ENCODE measurements around the gene ZNF599. TPM values are rescaled to one million over a fixed set of nuclear protein-coding genes. Genes with fewer than 3 reads are reported as not detected.
A peak's percentile ranks its signal among the peaks of the same experiment; 100 is the strongest.

The ZNF599 gene
- total and polyA plus RNA-seq, 2 of the 13 experiments (the other 11 are each of a cell fraction or from before 2014, with no cell fraction given): 5.8 to 7.3 TPM

DNA sequence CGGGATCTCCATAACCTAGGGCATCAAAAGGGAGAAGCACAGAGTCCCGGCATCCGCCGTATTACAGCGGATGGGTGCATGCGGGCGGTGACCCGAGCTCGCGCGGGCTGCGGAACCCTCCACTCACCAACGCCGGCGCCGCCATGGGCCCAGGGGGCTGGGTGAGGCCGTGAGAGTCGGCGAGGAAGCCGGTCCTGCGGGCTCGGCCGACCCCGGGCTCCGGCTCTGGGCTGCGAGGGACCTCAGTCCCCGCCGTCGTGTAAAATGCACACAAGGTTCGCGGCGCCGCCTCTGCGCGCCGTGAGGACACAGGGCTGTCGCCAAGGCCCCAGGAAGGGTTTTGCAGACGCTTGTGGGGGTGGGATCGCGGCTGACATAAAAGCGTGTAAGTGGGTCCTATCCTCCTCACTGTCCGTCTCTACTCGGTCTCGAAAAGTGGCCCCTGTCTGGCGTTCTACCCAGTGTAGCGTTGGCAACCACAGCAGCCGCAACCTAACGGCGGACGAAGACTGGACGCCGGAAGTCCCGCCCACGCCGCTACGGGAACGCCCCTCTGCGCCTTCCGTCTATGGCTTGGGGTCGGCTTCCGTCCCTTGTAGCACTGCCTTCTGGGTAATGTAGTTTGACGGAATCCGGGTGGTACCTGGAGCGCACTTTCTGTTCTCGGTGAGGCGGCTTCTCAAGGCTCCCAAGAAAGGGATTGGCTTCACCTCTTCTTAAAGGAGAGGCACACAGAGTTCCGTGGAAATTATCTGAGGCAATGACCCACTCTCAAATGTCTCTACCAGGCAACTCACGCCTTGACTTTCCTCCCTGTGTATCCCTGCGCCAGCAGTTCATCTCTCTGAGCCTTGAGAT lies at the start of gene ZNF599 (continued):
- TF ChIP-seq, protein P1, sequence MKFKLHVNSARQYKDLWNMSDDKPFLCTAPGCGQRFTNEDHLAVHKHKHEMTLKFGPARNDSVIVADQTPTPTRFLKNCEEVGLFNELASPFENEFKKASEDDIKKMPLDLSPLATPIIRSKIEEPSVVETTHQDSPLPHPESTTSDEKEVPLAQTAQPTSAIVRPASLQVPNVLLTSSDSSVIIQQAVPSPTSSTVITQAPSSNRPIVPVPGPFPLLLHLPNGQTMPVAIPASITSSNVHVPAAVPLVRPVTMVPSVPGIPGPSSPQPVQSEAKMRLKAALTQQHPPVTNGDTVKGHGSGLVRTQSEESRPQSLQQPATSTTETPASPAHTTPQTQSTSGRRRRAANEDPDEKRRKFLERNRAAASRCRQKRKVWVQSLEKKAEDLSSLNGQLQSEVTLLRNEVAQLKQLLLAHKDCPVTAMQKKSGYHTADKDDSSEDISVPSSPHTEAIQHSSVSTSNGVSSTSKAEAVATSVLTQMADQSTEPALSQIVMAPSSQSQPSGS (CRISPR knock-in tag; IDR thresholded peaks at IDR 0.05): no peak
- TF ChIP-seq NFKB2 (CRISPR knock-in tag; IDR thresholded peaks at IDR 0.05; ENCODE audit: borderline replicate concordance): 0 out of 2 replicates have a peak, but pooled peaks have one; percentile 25
- peak; percentile 57; the same call in 1 of the 2 replicates for TF ChIP-seq TFDP2 (CRISPR knock-in tag; IDR thresholded peaks at IDR 0.05)
- no peak for TF ChIP-seq ZNF234 (CRISPR knock-in tag; conservative IDR thresholded peaks at IDR 0.05)
- TF ChIP-seq POLR2AphosphoS5 (IDR thresholded peaks at IDR 0.05; ENCODE audit: low read depth, low read length): peak; percentile 87
- peak; percentile 66; the same call in 1 of the 2 replicates for TF ChIP-seq MIER3 (CRISPR knock-in tag; IDR thresholded peaks at IDR 0.05; ENCODE audit: borderline replicate concordance)
- no peak for TF ChIP-seq ZNF674 (CRISPR knock-in tag; IDR thresholded peaks at IDR 0.05; ENCODE audit: low read depth)
- 0 out of 2 replicates have a peak, but pooled peaks have one; percentile 38 for TF ChIP-seq ZNF331 (CRISPR knock-in tag; IDR thresholded peaks at IDR 0.05)
- TF ChIP-seq HNF4G (IDR thresholded peaks at IDR 0.05; ENCODE audit: borderline replicate concordance, low read depth, low read length): no peak
- no peak for TF ChIP-seq HNF4G (CRISPR knock-in tag; IDR thresholded peaks at IDR 0.05; ENCODE audit: borderline replicate concordance, low read depth)
- TF ChIP-seq TBX3 (IDR thresholded peaks at IDR 0.05; ENCODE audit: borderline replicate concordance): no peak
- TF ChIP-seq ZNF280D (CRISPR knock-in tag; IDR thresholded peaks at IDR 0.05): no peak
- no peak for TF ChIP-seq TCF12 (IDR thresholded peaks at IDR 0.05)
- TF ChIP-seq TCF12 (CRISPR knock-in tag; IDR thresholded peaks at IDR 0.05): peak; percentile 48; the same call in 1 of the 2 replicates
- 0 out of 2 replicates have a peak, but pooled peaks have one; percentile 53 for TF ChIP-seq ZNF275 (CRISPR knock-in tag; IDR thresholded peaks at IDR 0.05; ENCODE audit: borderline replicate concordance)
- TF ChIP-seq EEA1 (CRISPR knock-in tag; IDR thresholded peaks at IDR 0.05; ENCODE audit: borderline replicate concordance): 0 out of 2 replicates have a peak, but pooled peaks have one; percentile 50
- no peak for TF ChIP-seq HMGA1 (CRISPR knock-in tag; conservative IDR thresholded peaks at IDR 0.05)
- TF ChIP-seq EP300 (IDR thresholded peaks at IDR 0.05; ENCODE audit: low read depth in 2 of 2, low read length in 2 of 2): no peak
- TF ChIP-seq EP300 (CRISPR knock-in tag; IDR thresholded peaks at IDR 0.05; ENCODE audit: borderline replicate concordance): no peak
- no peak for TF ChIP-seq ZMYM3 (CRISPR knock-in tag; IDR thresholded peaks at IDR 0.05)
- no peak for TF ChIP-seq SCMH1 (CRISPR knock-in tag; IDR thresholded peaks at IDR 0.05; ENCODE audit: borderline replicate concordance)
- TF ChIP-seq ERF (CRISPR knock-in tag; IDR thresholded peaks at IDR 0.05): peak; percentile 48; the same call in 1 of the 2 replicates
- no peak for TF ChIP-seq KDM1A (CRISPR knock-in tag; IDR thresholded peaks at IDR 0.05)

Data from HepG2 (cell line).